GM13977 (cell line): ENCODE data around the gene KCNQ2.
A peak's percentile ranks its signal among the peaks of the same experiment; 100 is the strongest.

Experiments used
- DNase-seq: peaks from one replicate; pipeline ENCODE4 v3.0.0; 2012; ENCODE audit warnings: low spot score
- CTCF ChIP-seq: IDR thresholded peaks from 2 replicates; pipeline ENCODE4 v1.5.1; 2012; ENCODE audit warnings: mild to moderate bottlenecking, control low read depth; ENCODE audit not compliant: insufficient read depth; ENCODE audit errors: extremely low read depth, missing control alignments
- in situ Hi-C: fragments of 300-500 bp; cut with MboI; formaldehyde crosslinking; loops from one replicate; pipeline ENCODE4 v1.12.0; 2022; ENCODE audit warnings: low sequenced_read_pairs, low pct_unique_long_range_greater_than_20kb, mixed read lengths, inconsistent platforms; ENCODE audit not compliant: unreplicated experiment

The KCNQ2 gene

GRCh38 chr20:63471981-63472831 is at the start of gene KCNQ2:
TSS of gene KCNQ2 (minus strand) at chr20:63472655. CDS start at chr20:63472463, 192 bp downstream.
- in situ Hi-C loops, result no loop called here
- no peak for TF ChIP-seq CTCF
- DNase-seq, result no peak

GRCh38 chr20:63521602-63522001 is 49.1 kb upstream of the KCNQ2 start:
- no peak for DNase-seq
- TF ChIP-seq CTCF, result no peak
- in situ Hi-C loops, result no loop called here

- TF ChIP-seq CTCF, result peak; percentile 22
- DNase-seq, result peak; percentile 94
- in situ Hi-C loops, result no loop called here
Observed at GRCh38 chr20:63520934-63521601, 48.6 kb upstream of the KCNQ2 start.

GRCh38 chr20:63520504-63520933 is 48.1 kb upstream of the KCNQ2 start, which contains the start of gene PPDPF:
TSS of gene PPDPF (plus strand) at chr20:63520765. CDS start at chr20:63521309, 544 bp downstream.
- TF ChIP-seq CTCF, result no peak
- in situ Hi-C loops, result no loop called here
- DNase-seq, result peak; percentile 100

- in situ Hi-C loops, result no loop called here
- peak; percentile 7 for TF ChIP-seq CTCF
- peak; percentile 84 for DNase-seq
Observed at GRCh38 chr20:63519668-63520503, 47.4 kb upstream of the KCNQ2 start.
